G401.6 (cell line): ENCODE data around the gene STX1B.

Experiments used
- FAIRE-seq: peaks from 2 replicates; lab custom pipeline; 2012; peaks lifted over from hg19 to GRCh38; lab: Jason Lieb, UNC

STX1B gene

DNA sequence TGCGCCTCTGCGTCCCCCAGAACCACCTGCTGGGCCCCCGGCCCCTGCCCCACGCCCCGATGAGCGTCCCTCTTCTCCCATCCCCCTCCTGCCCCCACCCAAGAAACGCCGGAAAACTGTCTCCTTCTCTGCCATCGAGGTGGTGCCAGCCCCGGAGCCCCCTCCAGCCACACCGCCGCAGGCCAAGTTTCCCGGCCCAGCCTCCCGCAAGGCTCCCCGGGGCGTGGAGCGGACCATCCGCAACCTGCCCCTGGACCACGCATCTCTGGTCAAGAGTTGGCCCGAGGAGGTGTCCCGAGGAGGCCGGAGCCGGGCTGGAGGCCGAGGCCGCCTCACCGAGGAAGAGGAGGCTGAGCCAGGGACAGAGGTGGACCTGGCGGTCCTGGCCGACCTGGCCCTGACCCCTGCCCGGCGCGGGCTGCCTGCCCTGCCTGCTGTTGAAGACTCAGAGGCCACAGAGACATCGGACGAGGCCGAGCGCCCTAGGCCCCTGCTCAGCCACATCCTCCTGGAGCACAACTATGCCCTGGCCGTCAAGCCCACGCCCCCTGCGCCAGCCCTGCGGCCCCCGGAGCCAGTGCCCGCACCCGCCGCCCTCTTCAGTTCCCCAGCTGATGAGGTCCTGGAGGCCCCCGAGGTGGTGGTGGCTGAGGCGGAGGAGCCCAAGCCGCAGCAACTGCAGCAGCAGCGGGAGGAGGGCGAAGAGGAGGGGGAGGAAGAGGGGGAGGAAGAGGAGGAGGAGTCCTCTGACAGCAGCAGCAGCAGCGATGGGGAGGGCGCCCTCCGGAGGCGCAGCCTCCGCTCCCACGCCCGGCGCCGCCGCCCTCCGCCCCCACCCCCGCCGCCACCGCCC, 31.0 kb downstream of the STX1B start:
- no peak for FAIRE-seq

- FAIRE-seq = no peak
These were observed 32.9 kb downstream of the STX1B start for GRCh38 chr16:30977502-30977901.

DNA sequence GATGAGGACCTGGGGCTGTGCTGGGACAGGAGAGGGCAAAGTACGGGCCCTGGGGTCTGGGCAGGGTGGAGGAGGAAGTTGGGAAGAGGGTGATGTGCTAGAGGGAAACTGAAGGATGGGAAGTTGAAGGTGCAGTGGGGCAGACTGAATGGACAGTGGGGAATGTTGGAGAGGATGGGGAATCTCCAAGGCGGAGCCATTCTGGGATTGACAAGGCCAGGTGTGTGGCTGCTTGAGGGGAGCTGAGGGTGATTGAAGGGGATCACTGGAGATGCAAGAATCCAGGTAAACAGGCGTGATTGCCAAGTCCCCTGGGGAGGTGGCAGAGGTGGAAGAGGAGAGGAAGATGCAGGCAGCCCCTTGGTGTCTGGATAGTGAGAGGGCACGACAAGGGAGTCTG, 34.0 kb downstream of the STX1B start:
- FAIRE-seq = no peak

DNA sequence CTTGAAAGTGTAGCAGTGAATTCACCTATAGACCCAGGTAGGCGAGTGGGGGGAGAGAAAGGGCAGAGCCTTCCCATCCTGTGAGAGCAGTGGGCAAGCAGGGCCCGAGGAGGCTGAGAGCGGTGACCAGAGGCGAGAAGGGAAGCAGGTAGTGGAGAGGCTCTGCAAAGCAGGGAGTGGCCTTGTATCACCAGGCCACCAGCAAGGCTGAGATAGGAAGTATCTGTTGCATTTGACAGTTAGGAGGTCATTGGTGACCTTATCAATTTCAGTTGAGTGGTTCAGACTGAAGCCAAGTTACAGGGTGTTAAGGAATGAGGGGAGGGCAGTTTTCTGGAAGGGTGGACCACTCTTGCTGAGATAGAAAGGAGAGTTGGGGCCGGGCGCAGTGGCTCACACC, 36.1 kb downstream of the STX1B start:
- FAIRE-seq = no peak

- FAIRE-seq = no peak
These were observed 37.6 kb downstream of the STX1B start for GRCh38 chr16:30972872-30973271.

GRCh38 chr16:30971298-30971697, 39.1 kb downstream of the STX1B start:
- FAIRE-seq = no peak

GRCh38 chr16:30969246-30969842, 41.1 kb downstream of the STX1B start:
- FAIRE-seq = no peak

- no peak for FAIRE-seq
These were observed 42.6 kb downstream of the STX1B start for GRCh38 chr16:30967795-30968194.

GRCh38 chr16:30966033-30966619, 44.3 kb downstream of the STX1B start:
- FAIRE-seq = no peak

GRCh38 chr16:30965436-30965835, 45.0 kb downstream of the STX1B start:
- no peak for FAIRE-seq

- FAIRE-seq = no peak
These were observed 45.7 kb downstream of the STX1B start for GRCh38 chr16:30964574-30965226.

- FAIRE-seq = no peak
These were observed 46.4 kb downstream of the STX1B start for GRCh38 chr16:30963925-30964511.

- no peak for FAIRE-seq
These were observed 49.1 kb downstream of the STX1B start for GRCh38 chr16:30961384-30961783.

- no peak for FAIRE-seq
These were observed 52.0 kb downstream of the STX1B start for GRCh38 chr16:30958175-30959079.

- FAIRE-seq = peak; percentile 57
These were observed 52.8 kb downstream of the STX1B start, which contains the start of gene SETD1A for GRCh38 chr16:30957456-30958174. Gene SETD1A (plus strand): TSS chr16:30957754. CDS start chr16:30958732, 978 bp downstream.

- no peak for FAIRE-seq
These were observed 53.6 kb downstream of the STX1B start for GRCh38 chr16:30956601-30957455.

DNA sequence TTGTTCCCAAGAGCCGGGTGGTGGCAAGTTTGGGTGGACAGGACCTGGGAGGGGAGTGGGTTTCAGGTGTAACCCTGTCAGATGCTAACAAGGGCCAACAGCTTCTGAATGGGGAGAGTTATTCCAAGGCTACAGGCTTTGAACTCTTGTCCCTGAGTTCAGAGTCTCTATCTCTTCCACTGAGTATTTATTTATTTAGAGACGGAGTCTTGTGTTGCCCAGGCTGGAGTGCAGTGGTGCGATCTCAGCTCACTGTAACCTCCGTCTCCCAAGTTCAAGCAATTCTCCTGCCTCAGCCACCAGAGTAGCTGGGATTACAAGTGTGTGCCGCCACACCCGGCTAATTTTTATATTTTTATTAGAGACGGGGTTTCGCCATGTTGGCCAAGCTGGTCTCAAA, 55.4 kb downstream of the STX1B start:
- no peak for FAIRE-seq

- peak; percentile 19 for FAIRE-seq
These were observed 56.8 kb downstream of the STX1B start for GRCh38 chr16:30953511-30954124.

- FAIRE-seq = no peak
These were observed 57.3 kb downstream of the STX1B start for GRCh38 chr16:30953111-30953510.
